Stimulated activated CD4-positive, alpha-beta T cell treated with anti-CD3 and anti-CD28 coated beads, Interleukin-4, amount 100 ng/mL, for 4 hours (primary cell): Measurements from ENCODE around the gene CD59.
"Not testable (repeated sequence)": the region's sequence is repeated elsewhere in the genome, so short reads cannot be mapped to it uniquely, and the experiment has no call there.

ENCODE experiments used
- DNase-seq, 2 experiments: peaks; one replicate each; pipeline ENCODE4 v3.0.0-alpha.2; 2020

The CD59 gene

DNA sequence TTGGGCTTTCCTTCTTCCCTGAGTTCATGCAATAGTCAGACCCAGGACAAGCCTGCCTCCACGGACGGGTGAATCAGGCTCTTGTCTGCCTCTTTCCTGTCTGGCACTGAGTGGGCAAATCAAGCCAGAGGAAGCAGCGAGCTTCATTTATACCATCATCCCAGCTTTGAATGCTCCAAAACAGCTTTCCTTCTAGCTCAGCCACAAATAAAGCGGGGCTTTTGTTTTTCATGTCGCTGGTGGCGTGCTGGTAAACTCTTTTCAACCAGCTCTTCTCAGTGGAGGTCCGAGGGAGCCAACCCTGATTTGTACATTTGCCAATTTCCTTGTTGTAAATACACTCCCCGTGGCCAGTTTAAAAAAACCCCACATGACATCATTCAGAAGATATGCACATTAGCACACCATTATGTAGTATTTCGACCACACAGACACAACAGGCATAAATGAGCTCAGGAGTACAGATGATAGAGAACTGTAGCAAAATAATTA lies 44.2 kb downstream of the CD59 start:
- no peak for DNase-seq

DNA sequence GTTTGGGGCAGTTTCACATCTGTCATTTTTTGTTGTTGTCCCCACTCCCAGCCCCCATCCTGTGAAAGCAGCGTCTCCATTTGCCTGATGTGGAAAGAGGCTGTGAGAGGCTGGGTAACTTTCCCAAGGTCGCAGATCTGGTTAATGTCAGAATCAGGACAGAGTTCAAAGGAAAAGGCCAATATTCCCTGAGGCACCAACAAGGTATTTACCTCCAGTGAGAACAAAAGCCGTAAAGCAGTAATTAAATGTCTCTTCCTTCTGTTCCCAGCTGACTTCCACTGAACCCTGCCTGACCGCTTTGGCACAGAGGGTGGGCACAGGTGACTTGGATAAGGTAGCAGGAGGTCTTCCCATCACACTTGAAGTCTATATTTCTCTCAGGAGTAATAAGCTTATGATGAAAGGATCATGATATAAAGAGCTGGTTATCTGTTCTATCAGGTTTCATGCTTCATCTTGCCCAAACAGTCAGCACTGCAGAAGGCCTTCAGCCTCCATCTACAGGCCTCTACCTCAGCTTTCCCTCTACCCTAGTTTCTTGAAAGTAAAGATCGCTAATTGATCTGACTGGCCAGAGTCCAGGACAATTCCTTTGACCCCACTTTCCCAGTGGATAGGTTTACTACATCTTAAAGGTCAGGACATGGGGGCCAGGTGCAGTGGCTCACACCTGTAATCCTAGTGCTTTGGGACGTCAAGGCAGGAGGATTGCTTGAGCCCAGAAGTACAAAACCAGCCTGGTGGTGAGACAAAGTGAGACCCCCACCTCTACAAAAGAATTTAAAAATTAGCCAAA lies 45.0 kb downstream of the CD59 start:
- no peak for DNase-seq

DNA sequence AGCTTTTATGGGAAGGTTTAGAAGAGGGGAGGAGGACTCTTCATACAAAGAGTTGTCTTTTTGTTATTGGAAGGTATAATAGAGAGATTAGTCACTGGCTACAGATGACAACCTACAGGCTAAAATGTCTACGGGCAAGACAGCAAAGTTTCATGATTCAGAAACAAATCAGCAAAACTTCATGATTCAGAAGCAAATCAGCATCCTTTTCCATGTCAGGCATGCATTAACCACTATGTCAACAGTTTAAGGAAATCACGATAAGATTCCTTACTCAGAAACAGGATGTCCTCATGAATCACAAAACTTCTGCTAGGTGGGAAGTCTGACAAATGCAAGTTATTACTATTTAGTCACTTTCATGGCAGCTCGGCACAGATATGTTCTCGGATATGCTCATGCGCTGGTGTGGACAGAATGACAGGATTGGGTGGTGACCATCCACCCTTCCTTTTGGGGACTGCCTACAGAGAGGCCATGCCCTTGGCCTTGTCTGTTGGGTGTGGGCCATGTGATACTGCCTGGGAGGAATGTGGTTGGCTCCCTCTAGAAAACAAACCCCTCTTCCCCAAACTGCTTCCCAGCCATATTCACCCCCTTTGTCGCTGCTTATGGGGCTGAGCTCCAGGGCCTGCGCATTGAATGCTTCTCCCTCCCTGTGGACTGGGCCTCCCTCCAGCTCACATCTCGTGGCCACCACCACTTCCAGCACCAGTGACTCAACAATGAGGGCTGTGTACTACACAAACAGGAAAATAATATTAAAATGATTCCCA lies 45.7 kb downstream of the CD59 start:
- DNase-seq = no peak

DNA sequence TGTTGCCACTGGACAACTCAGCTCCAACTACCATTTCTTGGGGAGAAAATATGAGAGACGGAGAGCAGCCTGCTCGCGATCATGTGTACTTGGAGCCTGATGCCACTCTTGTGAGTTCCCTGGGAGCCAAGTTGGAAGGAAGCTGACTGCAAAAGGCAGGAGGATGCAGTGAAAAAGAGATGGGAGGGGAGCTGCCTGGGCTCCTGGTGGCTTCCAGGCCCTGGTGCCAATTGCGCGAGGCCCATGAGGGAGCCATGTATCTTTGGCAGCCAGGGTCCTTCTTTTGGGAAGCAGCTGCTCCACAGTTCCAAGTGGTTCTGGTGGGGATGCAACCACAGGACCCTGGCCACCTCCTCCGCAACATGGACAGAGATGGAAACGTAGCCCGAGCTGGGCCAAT lies 46.7 kb downstream of the CD59 start:
- no peak for DNase-seq

DNA sequence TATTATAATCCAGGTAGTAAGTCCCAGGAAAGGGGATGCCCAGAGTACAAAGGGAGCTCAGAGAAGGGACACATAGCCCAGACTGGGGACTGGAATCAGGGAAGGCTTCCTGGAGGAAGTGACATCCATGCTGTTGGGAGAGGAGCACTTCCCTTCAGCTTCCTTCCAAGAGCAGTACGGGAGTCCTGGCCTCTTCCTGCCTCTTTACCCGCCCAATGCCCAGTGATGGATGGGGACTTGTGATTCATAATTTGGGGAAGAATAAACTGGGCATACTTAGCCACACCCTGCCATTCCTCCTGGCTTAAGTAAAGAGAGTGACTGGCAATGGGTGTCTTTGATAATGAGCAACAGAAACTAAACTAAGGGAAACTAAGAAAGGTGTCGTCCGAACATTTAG lies 47.1 kb downstream of the CD59 start:
- DNase-seq = no peak

DNA sequence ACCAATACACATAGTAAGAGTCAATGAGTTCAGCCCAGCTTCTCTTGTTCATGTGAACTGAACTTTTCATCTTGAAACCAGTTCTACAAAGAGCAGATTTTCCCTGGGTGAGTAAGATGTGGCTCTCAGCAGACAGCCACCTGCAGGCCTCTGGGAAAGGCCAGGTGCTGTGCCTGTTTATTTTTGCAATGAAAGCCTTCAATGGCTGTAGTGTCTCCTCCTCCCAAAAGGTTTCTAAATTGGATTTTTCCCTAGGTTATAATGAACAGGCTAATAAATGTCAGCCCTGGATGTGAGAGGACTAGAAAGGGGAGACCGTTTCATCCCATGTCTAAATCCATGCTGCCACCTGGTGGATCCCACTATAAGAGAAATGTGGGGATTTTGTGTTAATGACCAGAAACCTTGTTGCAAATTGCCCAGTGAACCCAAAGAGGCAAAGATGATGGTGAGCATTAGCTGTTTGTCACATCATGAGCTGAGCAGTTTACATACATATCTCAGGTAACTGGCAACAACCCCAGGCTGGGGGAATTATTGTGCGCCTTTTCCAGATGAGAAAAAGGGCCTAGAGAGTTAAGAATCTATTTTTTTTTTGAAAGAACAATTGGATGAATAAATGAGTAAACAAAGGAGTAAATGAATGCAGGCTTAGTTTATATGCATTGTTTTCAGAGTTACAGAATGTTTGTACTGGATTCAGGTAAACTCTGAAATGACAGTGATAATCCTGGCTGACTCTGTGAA lies 48.3 kb downstream of the CD59 start:
- DNase-seq = no peak

DNA sequence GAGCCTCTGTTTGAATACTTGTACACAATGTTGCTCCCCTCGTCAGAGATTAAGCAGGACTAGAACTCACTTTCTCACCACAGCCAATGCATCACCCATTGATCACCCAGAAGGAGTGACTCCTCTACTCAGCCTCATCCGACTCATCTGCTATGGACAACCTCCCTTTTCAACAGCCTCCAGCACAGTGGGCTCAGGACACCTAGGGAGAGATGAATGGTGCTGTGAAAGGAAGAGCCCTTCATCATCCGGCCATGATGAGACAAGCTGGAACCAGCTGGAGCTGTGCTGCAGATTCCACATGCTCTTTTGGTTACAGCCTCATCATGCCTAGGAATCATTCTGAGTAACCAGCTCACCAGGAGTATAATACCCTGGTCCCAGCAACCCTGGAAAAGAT lies 51.1 kb downstream of the CD59 start:
- DNase-seq = no peak

DNA sequence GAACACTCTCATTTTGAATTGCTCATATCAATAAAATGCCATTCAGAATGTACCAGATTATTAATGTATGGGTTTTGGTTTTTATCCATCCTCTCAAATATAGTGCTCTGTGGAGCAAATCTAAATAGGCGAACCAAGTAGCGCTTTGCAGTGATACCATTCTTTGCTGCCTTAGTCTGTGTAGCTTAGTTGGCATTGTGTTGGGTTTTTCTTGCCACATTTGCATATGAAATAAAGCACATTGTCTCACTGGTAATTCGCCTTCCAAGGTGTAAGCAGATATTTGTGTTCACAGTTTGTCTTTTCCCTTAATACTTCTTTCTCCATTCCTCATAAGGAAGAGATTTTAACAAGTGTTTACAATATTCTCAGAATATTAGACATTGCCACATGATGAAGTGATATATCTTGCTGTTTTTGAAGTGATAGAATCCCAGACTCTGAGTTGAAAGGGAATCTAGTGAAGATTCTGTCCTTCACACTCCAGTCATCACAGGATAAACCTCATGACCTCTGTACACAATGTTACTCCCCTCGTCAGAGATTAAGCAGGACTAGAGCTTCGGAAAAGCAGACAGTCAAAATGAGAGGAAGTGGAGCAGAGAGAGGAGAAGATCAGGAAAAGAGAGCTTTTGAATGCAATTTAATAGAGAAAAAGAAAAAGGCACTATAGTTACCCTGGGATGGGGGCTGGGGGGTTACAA lies 52.1 kb downstream of the CD59 start:
- no peak for DNase-seq

DNA sequence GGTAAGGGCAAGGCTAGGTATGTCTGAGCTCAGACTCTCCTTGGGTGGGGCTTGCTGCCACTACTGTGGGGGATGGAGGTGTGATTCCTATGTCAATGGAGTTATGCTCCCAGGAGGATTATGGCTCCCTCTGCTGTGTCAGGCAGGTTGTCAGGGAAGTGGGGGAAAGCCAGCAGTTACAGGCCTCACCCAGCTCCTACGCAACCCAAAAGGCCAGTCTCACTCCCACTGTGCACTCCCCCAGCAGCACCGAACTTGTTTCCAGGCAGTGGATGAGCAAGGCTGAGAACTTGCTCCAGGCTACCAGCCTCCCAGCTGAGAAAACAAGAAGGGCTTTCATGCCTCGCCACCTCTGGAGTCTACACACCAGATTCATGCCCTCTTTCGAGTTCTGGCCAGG lies 53.8 kb downstream of the CD59 start:
- no peak for DNase-seq

DNA sequence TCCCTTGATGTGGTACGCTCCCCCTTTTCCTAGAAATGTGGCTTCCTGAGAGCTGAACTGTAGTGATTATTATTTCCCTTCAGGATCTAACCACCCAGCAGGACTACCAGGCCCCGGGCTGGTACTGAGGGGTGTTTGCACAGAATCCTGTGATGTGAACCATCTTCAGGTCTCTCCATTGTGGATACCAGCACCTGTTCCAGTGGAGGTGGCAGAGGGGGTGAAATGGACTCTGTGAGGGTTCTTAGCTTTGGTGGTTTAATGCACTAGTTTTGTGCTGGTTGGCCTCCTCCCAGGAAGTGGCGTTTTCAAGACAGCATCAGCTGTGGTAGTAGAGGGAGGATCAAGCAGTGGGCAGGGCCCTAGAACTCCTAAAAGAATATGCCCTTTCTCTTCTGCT lies 54.2 kb downstream of the CD59 start:
- no peak for DNase-seq

DNA sequence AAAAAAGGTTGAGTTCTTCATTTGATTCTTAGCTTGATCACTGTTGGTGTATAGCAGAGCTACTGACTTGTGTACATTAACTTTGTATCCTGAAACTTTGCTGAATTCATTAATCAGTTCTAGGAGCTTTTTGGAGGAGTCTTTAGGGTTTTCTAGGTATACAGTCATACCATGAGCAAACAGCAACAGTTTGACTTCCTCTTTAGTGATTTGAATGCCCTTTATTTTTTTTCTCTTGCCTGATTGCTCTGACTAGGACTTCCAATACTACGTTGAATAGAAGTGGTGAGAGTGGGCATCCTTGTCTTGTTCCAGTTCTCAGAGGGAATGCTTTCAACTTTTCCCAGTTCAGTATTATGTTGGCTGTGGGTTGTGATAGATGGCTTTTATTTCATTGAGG lies 57.6 kb downstream of the CD59 start:
- not testable (repeated sequence) for DNase-seq

DNA sequence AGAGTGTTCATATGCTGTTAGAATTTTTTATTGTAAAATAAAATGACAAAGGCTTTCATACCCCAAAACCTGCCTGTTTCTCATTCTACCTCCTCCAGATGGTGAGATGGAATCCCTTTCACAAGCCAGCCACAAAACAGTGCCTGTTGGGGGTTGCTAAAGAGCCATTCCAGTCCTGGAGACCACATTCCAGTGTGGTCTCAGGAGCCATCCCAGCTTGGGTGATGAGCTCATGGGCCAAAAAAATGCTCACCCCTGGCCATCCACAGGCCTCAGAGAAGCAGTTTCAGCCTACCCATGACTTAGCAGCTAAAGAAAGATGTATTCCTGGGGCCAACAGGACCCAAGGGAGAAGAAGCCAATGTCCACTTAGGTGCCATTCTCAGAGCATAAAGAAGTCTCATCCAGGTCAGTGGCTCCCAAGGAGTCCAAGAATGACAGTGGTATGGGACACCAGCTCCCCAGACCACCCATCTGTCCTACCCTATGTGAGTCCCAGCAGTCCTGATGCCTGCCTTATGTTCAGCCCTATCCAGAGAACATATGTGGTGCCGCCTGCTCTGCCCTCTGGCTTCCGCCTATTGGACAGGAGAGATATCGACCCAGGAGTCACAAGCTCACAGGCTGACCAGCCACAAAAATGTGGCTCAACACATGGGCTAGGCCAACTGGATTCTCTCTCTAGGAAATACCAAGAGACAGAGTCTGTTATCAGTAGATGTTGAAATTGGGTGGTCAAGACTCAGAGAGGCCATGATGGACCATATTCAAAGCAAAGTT lies 62.0 kb downstream of the CD59 start:
- no peak for DNase-seq

DNA sequence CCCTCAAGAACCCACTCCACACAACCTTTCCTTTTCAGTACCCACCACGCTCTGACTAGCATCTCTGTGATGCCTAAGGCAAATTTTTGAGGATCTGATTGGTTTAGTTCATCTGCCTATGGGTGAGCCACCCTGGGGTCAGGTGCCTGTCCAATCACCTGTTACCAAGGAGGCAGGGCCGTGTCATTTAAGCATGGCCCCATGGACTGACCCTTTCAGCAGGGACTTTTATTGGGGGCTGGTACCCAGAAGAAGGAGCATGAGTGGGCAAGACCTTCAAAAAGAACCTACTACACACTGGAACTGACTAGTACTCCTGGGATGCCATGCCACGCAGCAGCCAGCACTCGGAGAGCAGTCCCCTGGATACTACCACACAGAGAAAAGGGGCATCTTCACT lies 64.0 kb downstream of the CD59 start:
- no peak for DNase-seq

DNA sequence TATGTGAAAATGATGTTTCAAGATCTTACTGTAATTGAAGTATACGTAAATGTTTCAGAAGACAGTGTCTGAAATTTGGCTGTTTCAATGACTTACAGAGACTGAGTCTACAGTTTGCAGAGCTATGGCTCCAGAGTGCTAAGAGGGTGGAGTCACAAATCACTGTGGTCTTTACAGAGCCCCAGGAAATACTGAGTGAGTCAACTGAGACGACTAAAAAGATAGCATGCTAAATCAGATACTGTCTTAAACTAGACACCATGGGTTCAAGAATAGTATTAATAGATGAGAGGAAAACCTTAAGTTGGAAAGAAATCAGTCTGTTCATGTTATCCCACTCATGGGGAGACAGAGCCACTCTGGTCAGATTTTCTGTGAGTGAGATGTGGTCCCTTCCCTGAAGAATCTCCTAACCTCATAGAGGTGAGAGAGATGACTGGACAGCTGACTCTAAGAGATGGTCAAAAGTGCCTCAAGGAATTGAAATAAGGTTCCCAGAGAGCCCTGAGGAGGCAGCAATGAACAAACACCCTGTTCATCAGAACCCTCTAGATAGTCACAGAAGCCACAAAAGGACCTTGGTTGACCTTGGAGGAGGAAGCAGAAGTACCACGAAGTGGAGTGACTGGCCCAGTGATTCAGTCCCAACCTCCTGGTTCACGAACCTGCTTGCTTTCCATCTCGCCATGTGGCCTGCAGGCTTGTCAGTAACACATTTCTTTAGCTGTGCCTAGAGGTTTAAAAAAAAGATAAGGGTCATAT lies 65.8 kb downstream of the CD59 start:
- DNase-seq = no peak

DNA sequence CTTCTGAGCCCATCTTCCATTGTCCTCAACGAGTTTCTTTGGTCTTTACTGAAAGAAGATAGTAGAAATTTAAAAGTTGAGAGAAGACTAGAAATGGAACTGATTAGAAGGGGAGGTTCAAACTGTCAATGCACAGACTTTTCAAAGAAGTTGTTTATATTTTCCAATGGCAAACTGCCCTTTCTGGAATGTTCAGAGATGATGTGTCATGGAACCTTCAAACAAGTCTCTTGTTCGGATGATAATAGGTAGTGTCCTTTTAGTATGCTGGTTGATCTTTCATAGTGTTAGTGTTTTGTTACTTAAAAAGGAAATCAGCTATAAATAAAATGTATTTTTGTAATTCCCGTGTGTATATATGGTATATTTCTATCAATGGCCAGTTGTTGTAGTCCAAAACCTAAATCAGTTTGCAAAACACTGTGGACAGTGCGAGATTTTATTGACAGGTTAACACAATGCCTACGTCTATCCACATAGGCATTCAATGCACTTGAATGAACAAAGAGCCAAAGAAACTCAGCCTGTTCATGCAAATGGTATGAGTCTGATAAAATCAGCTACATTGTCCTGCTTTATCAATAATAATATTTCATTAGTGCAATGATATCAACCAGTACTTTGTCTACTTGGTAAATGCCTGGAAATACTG lies 66.5 kb downstream of the CD59 start:
- no peak for DNase-seq

DNA sequence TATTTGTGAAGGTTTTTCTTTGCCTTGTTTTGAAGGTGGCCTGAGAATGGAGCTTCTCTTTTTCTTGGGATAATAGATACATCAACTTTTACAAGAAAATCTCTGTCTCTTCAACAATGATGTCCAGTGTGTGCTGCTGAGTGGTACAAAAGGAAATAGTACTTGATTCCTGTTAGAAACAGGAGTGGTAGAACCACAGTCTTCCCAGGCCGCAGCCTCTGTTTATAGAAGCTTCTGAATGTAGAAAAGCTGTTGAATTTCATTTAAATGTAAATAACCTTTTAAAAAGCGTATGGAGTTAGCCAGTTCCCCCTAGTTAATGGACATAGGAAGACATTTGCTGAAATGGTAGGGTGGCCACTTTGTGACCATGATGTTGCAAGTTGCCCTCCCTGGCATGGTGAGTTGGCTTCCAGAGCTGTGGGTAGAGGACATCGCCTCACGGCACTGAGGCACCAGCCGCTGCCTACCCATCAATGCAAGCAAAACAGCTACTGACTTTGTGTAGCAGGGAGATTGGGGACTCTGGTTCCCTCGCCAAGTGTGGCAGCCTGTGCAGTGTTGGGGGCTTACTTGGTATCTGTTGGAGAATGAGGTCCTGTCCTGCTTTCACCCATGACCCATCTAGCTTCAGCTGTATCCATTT lies 67.1 kb downstream of the CD59 start:
- DNase-seq = no peak

DNA sequence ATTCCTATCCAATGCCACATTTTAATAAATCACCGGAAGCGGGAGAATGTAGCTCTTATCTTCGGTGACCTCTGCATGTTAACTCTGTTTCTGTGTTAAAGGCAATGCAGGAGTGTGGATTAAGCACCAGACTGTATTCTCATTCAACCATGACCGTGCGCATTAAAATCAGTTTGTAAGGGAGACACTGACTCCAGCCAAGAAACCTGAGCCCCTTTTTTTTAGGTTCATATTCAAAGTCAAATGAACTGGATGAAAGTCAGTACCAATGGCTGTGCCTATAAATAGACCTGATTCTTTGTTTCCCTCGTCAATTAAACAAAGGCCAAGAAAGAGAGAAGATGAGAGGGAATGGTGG lies 67.8 kb downstream of the CD59 start:
- DNase-seq = no peak

DNA sequence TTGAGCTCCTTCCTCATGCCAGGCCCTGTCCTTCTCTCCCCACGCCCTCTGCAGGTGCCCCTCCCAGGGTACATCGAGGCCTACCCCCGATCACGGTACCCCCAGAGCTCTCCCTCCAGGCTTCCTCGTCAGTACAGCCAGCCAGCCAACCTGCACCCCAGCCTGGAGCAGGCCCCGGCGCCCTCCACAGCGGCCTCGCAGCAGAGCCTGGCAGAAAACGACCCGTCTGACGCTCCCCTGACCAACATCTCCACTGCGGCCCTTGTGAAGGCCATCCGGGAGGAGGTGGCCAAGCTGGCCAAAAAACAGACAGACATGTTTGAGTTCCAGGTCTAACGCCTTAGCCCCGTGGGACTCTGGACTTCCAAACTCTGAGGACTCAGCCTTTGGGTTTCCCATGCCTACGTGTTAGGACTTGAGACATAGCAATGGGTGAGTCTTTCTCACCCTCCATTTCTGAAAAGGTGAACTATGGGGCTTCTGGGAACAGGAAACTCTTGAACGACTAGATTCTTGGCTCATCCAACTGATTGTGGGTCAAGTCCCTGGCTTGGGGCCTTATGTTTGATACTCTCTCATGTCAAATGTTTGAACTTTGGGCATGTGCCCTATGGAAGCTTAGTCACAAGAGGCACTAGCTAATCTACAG lies 68.3 kb downstream of the CD59 start:
- DNase-seq = no peak

DNA sequence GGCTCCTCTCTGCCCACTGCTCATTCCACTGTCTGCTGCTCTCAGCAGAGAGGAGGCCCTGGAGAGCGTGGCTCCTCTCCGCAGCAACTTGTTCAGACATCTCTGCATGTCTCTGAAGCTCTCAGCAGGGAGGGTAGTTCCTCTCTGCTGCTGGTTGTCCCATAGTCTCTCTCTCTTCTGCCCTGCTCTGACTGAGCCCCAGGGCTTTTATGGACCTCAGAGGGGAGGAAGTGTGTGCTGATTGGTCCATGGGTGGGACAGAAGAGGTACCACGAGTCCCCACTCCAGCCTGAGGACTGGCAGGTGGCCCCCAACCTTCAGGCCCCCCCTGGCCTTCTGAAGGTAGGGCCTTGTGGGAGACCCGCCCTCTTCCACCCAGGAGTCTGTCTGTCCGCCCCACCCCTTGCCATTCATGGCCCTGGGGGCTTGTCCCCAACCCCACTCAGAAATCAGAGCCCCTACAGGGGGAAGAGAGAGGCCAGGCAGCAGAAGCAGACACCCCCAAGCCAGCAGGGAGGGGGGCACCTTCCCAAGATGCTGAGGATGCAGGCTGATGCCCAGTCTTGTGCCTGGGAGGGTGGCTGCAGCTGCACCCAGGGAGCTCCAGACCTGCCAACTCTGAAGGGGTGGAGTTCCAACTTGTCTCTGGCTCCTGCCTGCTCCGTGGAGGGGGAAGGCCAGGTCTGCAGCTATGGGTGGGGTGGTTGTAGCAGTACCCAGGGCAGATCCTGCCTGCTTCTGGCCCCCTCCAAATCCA lies 70.7 kb downstream of the CD59 start:
- DNase-seq = no peak
